GM10248 (cell line): ENCODE measurements around the gene CRYBG3.

Source experiments
- CTCF ChIA-PET: fragments of 300-600 bp; sonication (Branson Sonifier 250); formaldehyde crosslinking; extraction: SDS; loops from one replicate; lab custom pipeline; 2021; ENCODE audit warnings: antibody characterized with exemption; lab: Yijun Ruan, JAX
- POLR2A ChIA-PET: fragments of 350-650 bp; sonication (Branson Sonifier 250); formaldehyde crosslinking; extraction: SDS; loops from one replicate; lab custom pipeline; 2020; ENCODE audit warnings: antibody characterized with exemption; lab: Yijun Ruan, JAX
- DNase-seq: peaks from one replicate; pipeline ENCODE4 v3.0.0; 2012; ENCODE audit errors: extremely low spot score
- TF ChIP-seq, protein P1 (sequence below): IDR thresholded peaks from 2 replicates; pipeline ENCODE4 v1.5.1; 2012; ENCODE audit warnings: mild to moderate bottlenecking, low read depth; ENCODE audit errors: extremely low read depth, missing control alignments, control extremely low read depth

The CRYBG3 gene

DNA sequence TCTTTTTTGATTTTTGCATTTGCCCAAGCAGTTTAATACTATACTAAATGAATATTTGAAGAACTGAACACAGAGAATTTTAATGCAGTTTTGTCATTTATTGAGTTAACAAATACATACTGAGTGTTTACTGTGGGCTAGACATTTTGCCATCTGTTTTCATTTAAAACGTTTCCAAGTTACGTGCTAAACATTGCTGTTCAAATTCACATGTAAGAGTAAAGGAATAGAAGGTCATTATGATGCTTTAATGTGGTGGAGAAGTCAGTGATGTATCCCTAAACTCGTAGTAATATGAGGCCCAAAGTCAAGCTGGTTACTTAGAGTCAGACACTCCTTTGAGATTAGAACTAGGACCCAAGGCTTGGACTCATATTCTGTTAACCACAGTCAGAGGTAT is 49.4 kb downstream of the CRYBG3 start:
- DNase-seq = no peak
- TF ChIP-seq, protein P1, sequence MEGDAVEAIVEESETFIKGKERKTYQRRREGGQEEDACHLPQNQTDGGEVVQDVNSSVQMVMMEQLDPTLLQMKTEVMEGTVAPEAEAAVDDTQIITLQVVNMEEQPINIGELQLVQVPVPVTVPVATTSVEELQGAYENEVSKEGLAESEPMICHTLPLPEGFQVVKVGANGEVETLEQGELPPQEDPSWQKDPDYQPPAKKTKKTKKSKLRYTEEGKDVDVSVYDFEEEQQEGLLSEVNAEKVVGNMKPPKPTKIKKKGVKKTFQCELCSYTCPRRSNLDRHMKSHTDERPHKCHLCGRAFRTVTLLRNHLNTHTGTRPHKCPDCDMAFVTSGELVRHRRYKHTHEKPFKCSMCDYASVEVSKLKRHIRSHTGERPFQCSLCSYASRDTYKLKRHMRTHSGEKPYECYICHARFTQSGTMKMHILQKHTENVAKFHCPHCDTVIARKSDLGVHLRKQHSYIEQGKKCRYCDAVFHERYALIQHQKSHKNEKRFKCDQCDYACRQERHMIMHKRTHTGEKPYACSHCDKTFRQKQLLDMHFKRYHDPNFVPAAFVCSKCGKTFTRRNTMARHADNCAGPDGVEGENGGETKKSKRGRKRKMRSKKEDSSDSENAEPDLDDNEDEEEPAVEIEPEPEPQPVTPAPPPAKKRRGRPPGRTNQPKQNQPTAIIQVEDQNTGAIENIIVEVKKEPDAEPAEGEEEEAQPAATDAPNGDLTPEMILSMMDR = no peak
- ChIA-PET CTCF (no interaction called here), POLR2A (no interaction called here)

DNA sequence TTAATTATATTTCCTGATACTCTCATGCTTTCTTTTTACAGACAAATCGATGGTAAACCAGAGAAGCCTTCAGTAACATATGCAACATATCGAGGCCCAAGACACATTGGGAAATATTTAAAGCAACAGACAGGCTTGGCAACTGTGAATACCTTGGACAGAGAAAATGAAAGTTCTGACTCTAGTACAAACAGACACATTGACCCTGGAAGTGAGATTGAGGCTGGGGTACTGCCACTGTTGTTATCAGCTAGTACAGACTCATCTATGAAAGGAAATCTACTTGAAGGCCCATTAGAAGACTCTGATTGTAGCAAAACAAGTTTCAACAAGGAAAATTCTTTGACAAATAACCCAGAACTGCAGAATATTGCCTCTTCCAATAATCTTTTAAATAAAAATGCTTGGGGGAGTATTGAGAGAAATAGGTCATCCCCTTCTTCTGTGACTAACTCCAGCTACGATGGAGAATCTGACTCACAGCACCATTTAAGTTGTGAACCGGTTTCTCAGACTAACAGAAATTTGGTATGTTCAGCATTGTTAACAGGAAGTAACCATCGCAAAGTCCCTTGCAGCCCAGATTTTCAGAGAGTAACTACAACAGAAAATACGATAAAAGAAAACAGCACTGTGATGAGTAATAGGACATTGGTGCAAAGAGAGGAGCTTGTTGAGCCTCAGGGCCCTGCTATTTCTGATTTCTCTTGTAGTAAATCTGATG is 50.2 kb downstream of the CRYBG3 start:
- POLR2A ChIA-PET = no interaction called here
- CTCF ChIA-PET = interaction anchor here (0.7 to 1.6 kb wide), 5 partner anchors 8 to 150 kb away, joined by 3 to 5 read pairs (median 3); partner anchors contain the start of gene CRYBG3
- no peak for DNase-seq
- TF ChIP-seq, protein P1 = no peak

DNA sequence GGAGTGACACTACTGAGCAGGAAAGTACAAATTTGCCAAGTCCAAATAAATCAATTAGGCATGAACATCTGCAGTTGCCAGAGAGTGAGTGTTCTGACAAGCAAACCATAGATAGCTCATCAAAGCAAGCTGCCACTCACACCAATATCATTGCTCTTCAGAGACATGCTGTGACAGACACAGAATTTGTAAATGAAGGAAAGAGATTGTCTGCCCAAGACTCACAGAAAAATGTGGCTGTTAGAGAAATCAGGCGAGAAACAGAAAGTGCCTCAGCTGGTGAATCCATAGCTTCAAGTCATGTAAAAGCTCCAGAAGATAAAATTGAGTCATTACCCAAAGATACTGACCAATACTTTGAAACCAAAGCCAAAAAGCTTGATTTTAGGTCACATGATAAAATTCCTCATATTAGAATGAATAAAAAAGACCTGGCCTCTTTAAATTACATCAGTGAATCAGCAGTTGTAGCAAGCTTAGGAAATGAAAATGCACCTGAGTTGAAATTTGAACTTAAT is 50.8 kb downstream of the CRYBG3 start:
- POLR2A ChIA-PET = no interaction called here
- no peak for DNase-seq
- CTCF ChIA-PET = interaction anchor here (0.7 to 1.6 kb wide), 7 partner anchors 9 to 149 kb away, joined by 3 to 5 read pairs (median 3); partner anchors contain the start of gene CRYBG3
- TF ChIP-seq, protein P1 = no peak

DNA sequence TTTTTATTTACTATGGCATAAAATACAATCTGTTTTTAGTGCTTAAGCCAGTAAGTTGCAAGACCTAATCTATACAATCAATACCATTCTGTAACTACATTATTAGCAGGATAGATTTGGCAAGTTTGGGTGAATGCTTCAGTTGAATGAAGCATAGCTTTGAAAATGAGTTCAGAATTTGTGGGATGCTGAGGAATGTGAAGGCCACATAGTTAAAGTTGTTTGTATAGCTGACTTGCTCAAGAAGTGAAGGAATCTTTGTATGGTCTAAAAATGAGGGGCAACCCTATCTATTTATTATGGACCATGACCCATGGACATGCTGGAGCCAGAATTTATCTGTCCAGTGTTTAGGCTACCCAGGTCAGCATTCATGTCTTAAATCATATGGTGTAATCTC is 58.5 kb downstream of the CRYBG3 start:
- TF ChIP-seq, protein P1 = no peak
- ChIA-PET POLR2A (no interaction called here), CTCF (interaction anchor here (1.2 kb wide), 1 partner anchor 45 kb away, joined by 5 read pairs; no protein-coding TSS in a partner anchor)
- no peak for DNase-seq

DNA sequence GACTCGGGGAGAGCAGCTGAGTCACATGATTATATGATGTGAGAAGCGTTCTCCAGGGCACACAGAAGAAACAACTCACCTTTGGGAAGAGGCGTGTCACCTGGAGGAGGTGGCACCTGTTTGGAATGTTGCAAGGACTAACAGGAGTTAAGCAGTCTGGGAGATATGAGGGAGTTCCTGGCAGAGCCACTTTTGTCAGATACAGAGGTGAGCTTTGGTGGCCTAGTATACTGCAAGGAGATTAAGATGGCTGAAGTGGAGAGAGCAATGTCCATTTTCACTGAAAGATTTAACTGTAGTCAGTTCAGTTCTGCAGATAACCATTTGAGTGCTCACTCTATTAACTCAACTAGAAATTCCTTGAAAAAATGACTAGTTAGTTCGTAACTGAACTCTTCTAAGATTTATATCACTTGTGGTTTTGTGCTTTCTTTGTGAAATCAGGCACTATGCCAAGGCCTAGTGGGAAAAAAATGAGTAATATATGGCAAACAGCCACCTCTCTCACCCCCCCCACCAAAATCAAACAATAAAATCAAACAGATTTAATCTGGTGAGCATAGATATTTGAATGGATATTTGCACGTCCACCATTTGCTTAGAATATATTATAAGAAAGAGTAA is 61.3 kb downstream of the CRYBG3 start:
- CTCF ChIA-PET = no interaction called here
- DNase-seq = no peak
- TF ChIP-seq, protein P1 = no peak
- POLR2A ChIA-PET = no interaction called here

DNA sequence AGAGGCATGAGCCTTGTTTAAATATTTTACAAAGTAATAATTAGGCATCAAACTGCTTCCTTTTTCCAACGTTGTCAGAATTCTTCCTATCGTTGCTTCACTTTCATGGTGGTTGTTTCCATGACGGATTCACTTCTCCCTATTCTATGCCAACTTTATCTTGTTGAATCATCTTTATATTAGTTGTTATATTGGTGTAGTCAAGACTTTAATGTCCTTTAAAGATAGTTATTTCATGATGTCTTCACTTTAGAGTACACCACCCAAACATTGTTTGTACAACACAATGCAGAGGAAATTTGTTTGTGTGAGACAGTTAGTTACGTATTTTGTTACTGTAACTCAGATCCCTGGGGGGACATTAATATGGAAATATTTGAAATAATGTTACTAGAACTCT is 61.9 kb downstream of the CRYBG3 start:
- CTCF ChIA-PET = no interaction called here
- no peak for DNase-seq
- POLR2A ChIA-PET = no interaction called here
- TF ChIP-seq, protein P1 = no peak
